GM12878 (cell line): ENCODE measurements around the gene SNX3. TPM values are rescaled to one million over a fixed set of nuclear protein-coding genes. Genes with fewer than 3 reads are reported as not detected.

Source experiments
- ATAC-seq: fragments of 200-7000 bp; cut with Tn5 transposase; 3 replicates; pipeline ENCODE4 v1.9.1; 2020; ENCODE audit warnings: mild to moderate bottlenecking, moderate library complexity
- BruUV-seq: library from RNA; stranded (reverse); fragments of 400-500 nt; replicated peaks from 2 replicates; lab custom pipeline; 2021; lab: Mats Ljungman, UMichigan
- CTCF ChIA-PET: fragments of 300-600 bp; sonication (Branson Sonifier 250); formaldehyde crosslinking; extraction: SDS; loops from one replicate; lab custom pipeline; 2021; ENCODE audit warnings: inconsistent platforms; lab: Yijun Ruan, JAX
- POLR2A ChIA-PET: fragments of 350-600 bp; formaldehyde crosslinking; extraction: SDS; loops from one replicate; lab custom pipeline; 2021; ENCODE audit warnings: inconsistent platforms; lab: Charles Lee
- RAD21 ChIA-PET: fragments of 300-600 bp; sonication (Branson Sonifier 250); formaldehyde crosslinking; loops from one replicate; lab custom pipeline; 2023; ENCODE audit warnings: antibody characterized with exemption; ENCODE audit not compliant: unreplicated experiment; lab: Charles Lee
- SMC1A ChIA-PET: fragments of 300-600 bp; sonication (Branson Sonifier 250); formaldehyde crosslinking; loops from one replicate; lab custom pipeline; 2023; ENCODE audit not compliant: unreplicated experiment, uncharacterized antibody; lab: Charles Lee
- DNase-seq: peaks from one replicate; pipeline ENCODE4 v3.0.0-alpha.2; 2011; ENCODE audit warnings: low read depth, low spot score
- FAIRE-seq: peaks from 3 replicates; lab custom pipeline; 2011; peaks lifted over from hg19 to GRCh38; lab: Jason Lieb, UNC
- H2AFZ ChIP-seq: 2 replicates; pipeline ENCODE4 v1.6.0; 2011; ENCODE audit warnings: low read depth, low read length, control low read depth; ENCODE audit not compliant: control insufficient read depth
- H3K27ac ChIP-seq: 2 replicates; pipeline ENCODE4 v1.5.1; 2011; ENCODE audit warnings: control low read depth; ENCODE audit not compliant: control insufficient read depth, insufficient read depth
- H3K27me3 ChIP-seq, 2 experiments: replicated peaks in 1 of 2; 2 replicates each; pipeline versions ENCODE4 v1.6.0 to v1.6.1; 2011; ENCODE audit warnings: low read length in 1 of 2; ENCODE audit not compliant: control insufficient read depth in 2 of 2, insufficient read depth in 2 of 2
- H3K36me3 ChIP-seq, 2 experiments: 2 replicates each; pipeline ENCODE4 v1.5.1; 2011; ENCODE audit warnings: low read length in 1 of 2; ENCODE audit not compliant: control insufficient read depth in 2 of 2, insufficient read depth in 2 of 2
- H3K4me1 ChIP-seq: 2 replicates; pipeline ENCODE4 v1.6.1; 2011; ENCODE audit warnings: mild to moderate bottlenecking, low read length, moderate library complexity, mixed read lengths; ENCODE audit not compliant: control insufficient read depth, insufficient read depth
- H3K4me2 ChIP-seq: 2 replicates; pipeline ENCODE4 v1.6.0; 2011; ENCODE audit warnings: control low read depth; ENCODE audit not compliant: control insufficient read depth, insufficient read depth
- H3K4me3 ChIP-seq: fragments of 200-600 bp; sonication (generic); 2 replicates; pipeline ENCODE4 v1.5.1; 2016
- H3K79me2 ChIP-seq: 2 replicates; pipeline ENCODE4 v1.6.0; 2011; ENCODE audit warnings: low read length; ENCODE audit not compliant: control insufficient read depth, insufficient read depth
- H3K9ac ChIP-seq: 2 replicates; pipeline ENCODE4 v1.8.0; 2011; ENCODE audit warnings: low read length, control low read depth, mixed read lengths; ENCODE audit not compliant: control insufficient read depth, insufficient read depth
- H3K9me3 ChIP-seq: replicated peaks from 3 replicates; pipeline ENCODE4 v1.5.1; 2011; ENCODE audit warnings: mild to moderate bottlenecking, low read length; ENCODE audit not compliant: control insufficient read depth, insufficient read depth
- H4K20me1 ChIP-seq: 2 replicates; pipeline ENCODE4 v1.6.0; 2011; ENCODE audit not compliant: control insufficient read depth, insufficient read depth
- CHD2 ChIP-seq: IDR thresholded peaks from 2 replicates; pipeline ENCODE4 v1.6.1; 2011; ENCODE audit warnings: low read depth, low read length, improper control_type of control experiment, borderline replicate concordance
- GATAD2B ChIP-seq: fragments of 450-650 bp; conservative IDR thresholded peaks from 2 replicates; pipeline ENCODE4 v1.6.1; 2017; ENCODE audit warnings: low read depth, mild to moderate bottlenecking, moderate library complexity
- NFXL1 ChIP-seq: fragments of 450-650 bp; IDR thresholded peaks from 2 replicates; pipeline ENCODE4 v1.6.1; 2017; ENCODE audit warnings: antibody characterized with exemption, mild to moderate bottlenecking, borderline replicate concordance
- PAX5 ChIP-seq: IDR thresholded peaks from 2 replicates; pipeline ENCODE4 v1.6.1; 2011; ENCODE audit warnings: low read depth, low read length, borderline replicate concordance
- POLR2AphosphoS2 ChIP-seq: IDR thresholded peaks from 2 replicates; pipeline ENCODE4 v1.6.1; 2011; ENCODE audit warnings: low read depth, mild to moderate bottlenecking, low read length, improper control_type of control experiment, moderate library complexity
- RBBP5 ChIP-seq: fragments of 200-600 bp; sonication (generic); conservative IDR thresholded peaks from 2 replicates; pipeline ENCODE4 v1.6.1; 2016
- RCOR1 ChIP-seq: conservative IDR thresholded peaks from 2 replicates; pipeline ENCODE4 v1.6.1; 2012; ENCODE audit warnings: low read depth, low read length, improper control_type of control experiment
- RELA ChIP-seq: fragments of 450-650 bp; IDR thresholded peaks from 2 replicates; pipeline ENCODE4 v1.8.0; 2014; ENCODE audit warnings: borderline replicate concordance; ENCODE audit not compliant: partially characterized antibody
- YY1 ChIP-seq: IDR thresholded peaks from 2 replicates; pipeline ENCODE4 v1.6.1; 2011; ENCODE audit warnings: low read depth, mild to moderate bottlenecking, low read length
- WGBS: methylation state at CpG from one replicate; pipeline ENCODE4 v1.1.6; 2016; ENCODE audit warnings: low lambda C conversion rate; ENCODE audit not compliant: insufficient replicate concordance, insufficient coverage; ENCODE audit errors: missing lambda C conversion rate; 5-methylcytosine and 5-hydroxymethylcytosine counted together
- in situ Hi-C: fragments of 300-500 bp; cut with MboI; formaldehyde crosslinking; loops from 9 replicates; pipeline ENCODE4 v1.14.3; 2018; ENCODE audit warnings: mixed read lengths
- intact Hi-C: fragments of 100-400 bp; cut with micrococcal nuclease; formaldehyde crosslinking; loops from one replicate; pipeline ENCODE4 v1.14.2; 2022; ENCODE audit not compliant: unreplicated experiment
- polyA plus RNA-seq, 11 experiments: library from polyadenylated mRNA; depleted of rRNA in 4 of 11; unstranded in 6 of 11; stranded (reverse) in 5 of 11; fragments of >200 nt; fragmentation: Nextera tagmentation in 4 of 11; fragmentation: Illumina TruSeq in 1 of 11; extraction: Ambion mirVana in 4 of 11; extraction: Trizol in 1 of 11; gene quantifications; 1 replicate in 1 of 11; 2 replicates in 10 of 11; pipeline versions ENCODE4 v1.2.1 to v1.2.3, GENCODE V29; 2011 to 2016; ENCODE audit warnings: inconsistent platforms in 2 of 11, missing spikeins in 2 of 11, low read depth in 1 of 11
- total RNA-seq, 4 experiments: library from RNA; depleted of rRNA in 3 of 4; stranded (reverse); fragments of >200 nt in 3 of 4; fragmentation: Illumina TruSeq in 1 of 4; extraction: Trizol in 1 of 4; gene quantifications; 2 replicates each; pipeline versions ENCODE4 v1.2.1 to v1.2.3, GENCODE V29; 2013 to 2021
- TF ChIP-seq, protein P1 (sequence below): fragments of 450-650 bp; IDR thresholded peaks from 2 replicates; pipeline ENCODE4 v1.6.1; 2017; ENCODE audit warnings: borderline replicate concordance
- TF ChIP-seq, protein P2 (sequence below): fragments of 150-350 bp; IDR thresholded peaks from 2 replicates; pipeline ENCODE4 v1.6.1; 2016; ENCODE audit warnings: low read depth, low read length

Gene SNX3
- total and polyA plus RNA-seq, 10 of the 15 experiments (the other 5 are each of a cell fraction or from before 2014, with no cell fraction given) = 43.7 to 297 (median 95.6) TPM

DNA sequence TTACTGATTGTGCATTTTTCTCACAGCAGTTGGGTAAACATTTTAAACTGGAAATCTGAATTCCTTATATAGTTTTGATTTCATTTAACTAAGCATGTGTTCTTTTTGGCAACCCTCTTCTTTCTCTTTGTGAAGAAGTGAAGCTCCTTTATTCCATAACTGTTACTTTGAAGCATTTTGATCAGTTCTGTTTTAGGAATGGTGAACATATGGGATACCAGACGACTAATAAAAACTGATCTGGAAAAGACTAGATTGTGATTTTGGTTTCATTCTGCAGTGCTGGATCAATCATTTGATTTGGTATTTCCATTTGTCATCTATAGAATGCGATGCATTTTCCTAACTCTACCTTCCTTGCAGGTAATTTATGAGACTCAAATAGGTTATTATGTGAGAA, 43.8 kb upstream of the SNX3 start:
- DNase-seq (no peak), ATAC-seq (no peak), FAIRE-seq (no peak)
- TF ChIP-seq PAX5 (no peak), RCOR1 (no peak), YY1 (no peak), RBBP5 (no peak), CHD2 (no peak), RELA (no peak), NFXL1 (no peak), POLR2AphosphoS2 (no peak), GATAD2B (no peak)
- TF ChIP-seq, protein P1, sequence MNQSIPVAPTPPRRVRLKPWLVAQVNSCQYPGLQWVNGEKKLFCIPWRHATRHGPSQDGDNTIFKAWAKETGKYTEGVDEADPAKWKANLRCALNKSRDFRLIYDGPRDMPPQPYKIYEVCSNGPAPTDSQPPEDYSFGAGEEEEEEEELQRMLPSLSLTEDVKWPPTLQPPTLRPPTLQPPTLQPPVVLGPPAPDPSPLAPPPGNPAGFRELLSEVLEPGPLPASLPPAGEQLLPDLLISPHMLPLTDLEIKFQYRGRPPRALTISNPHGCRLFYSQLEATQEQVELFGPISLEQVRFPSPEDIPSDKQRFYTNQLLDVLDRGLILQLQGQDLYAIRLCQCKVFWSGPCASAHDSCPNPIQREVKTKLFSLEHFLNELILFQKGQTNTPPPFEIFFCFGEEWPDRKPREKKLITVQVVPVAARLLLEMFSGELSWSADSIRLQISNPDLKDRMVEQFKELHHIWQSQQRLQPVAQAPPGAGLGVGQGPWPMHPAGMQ = no peak
- TF ChIP-seq, protein P2, sequence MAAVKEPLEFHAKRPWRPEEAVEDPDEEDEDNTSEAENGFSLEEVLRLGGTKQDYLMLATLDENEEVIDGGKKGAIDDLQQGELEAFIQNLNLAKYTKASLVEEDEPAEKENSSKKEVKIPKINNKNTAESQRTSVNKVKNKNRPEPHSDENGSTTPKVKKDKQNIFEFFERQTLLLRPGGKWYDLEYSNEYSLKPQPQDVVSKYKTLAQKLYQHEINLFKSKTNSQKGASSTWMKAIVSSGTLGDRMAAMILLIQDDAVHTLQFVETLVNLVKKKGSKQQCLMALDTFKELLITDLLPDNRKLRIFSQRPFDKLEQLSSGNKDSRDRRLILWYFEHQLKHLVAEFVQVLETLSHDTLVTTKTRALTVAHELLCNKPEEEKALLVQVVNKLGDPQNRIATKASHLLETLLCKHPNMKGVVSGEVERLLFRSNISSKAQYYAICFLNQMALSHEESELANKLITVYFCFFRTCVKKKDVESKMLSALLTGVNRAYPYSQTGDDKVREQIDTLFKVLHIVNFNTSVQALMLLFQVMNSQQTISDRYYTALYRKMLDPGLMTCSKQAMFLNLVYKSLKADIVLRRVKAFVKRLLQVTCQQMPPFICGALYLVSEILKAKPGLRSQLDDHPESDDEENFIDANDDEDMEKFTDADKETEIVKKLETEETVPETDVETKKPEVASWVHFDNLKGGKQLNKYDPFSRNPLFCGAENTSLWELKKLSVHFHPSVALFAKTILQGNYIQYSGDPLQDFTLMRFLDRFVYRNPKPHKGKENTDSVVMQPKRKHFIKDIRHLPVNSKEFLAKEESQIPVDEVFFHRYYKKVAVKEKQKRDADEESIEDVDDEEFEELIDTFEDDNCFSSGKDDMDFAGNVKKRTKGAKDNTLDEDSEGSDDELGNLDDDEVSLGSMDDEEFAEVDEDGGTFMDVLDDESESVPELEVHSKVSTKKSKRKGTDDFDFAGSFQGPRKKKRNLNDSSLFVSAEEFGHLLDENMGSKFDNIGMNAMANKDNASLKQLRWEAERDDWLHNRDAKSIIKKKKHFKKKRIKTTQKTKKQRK = no peak
- Histone ChIP-seq H3K27ac (no peak overlapping the region), H2AFZ (no peak overlapping the region), H4K20me1 (no peaks in the 10 kb centered on the region), H3K9ac (no peak overlapping the region), H3K4me3 (no peak overlapping the region), H3K4me2 (no peak overlapping the region), H3K36me3 (no peaks in the 10 kb centered on the region), H3K79me2 (no peaks in the 10 kb centered on the region), H3K9me3 (no peaks in the 10 kb centered on the region), H3K27me3 (no peaks in the 10 kb centered on the region), H3K4me1 (peaks cover 2% of the 10 kb centered on the region; the same call in 1 of the 2 replicates)
- CTCF ChIA-PET = interaction anchor here (1.0 kb wide), 1 partner anchor 50 kb away, joined by 3 read pairs; no protein-coding TSS in a partner anchor
- intact Hi-C loops = loop anchor here (2.0 kb wide), 1 partner anchor 32 kb away; no protein-coding TSS in a partner anchor
- BruUV-seq = no TSS peak
- RAD21 ChIA-PET = interaction anchor here (1.0 kb wide), 1 partner anchor 9 kb away, joined by 3 read pairs; no protein-coding TSS in a partner anchor
- POLR2A ChIA-PET = no interaction called here
- WGBS = 96% methylated on average over 2 of the region's 2 CpGs
- SMC1A ChIA-PET = interaction anchor here (1.3 to 1.7 kb wide), 2 partner anchors 10 to 44 kb away, joined by 3 to 4 read pairs; partner anchors contain the start of genes AFG1L and SNX3
- in situ Hi-C loops = no loop called here
